Fibroblast of lung (primary cell): ENCODE measurements around the gene SERPINE2.

Experiments used
- CTCF ChIP-seq, 2 donors: IDR thresholded peaks in 1 of 2; conservative IDR thresholded peaks in 1 of 2; 1 replicate in 1 of 2; 2 replicates in 1 of 2; pipeline ENCODE4 v1.5.1; 2011 to 2012; ENCODE audit warnings: low read length in 2 of 2, control low read depth in 1 of 2, inconsistent platforms in 1 of 2, low read depth in 1 of 2, mild to moderate bottlenecking in 1 of 2
- EZH2 ChIP-seq: IDR thresholded peaks from 2 replicates; pipeline ENCODE4 v1.5.1; 2012; ENCODE audit warnings: low read length, control low read depth, mild to moderate bottlenecking; ENCODE audit errors: missing control alignments

- TF ChIP-seq CTCF (conservative IDR thresholded peaks at IDR 0.05 in 1 of 2, IDR thresholded peaks at IDR 0.05 in 1 of 2; ENCODE audit: low read depth in 1 of 2, low read length in 2 of 2) (no peak), EZH2 (no peak)
Observed at GRCh38 chr2:224078656-224079055, 39.6 kb upstream of the SERPINE2 start.
